Stromal cell of bone marrow (primary cell): ENCODE measurements around the gene SLC4A5.
"Not testable (repeated sequence)": the region's sequence is repeated elsewhere in the genome, so short reads cannot be mapped to it uniquely, and the experiment has no call there.

Experiments used
- DNase-seq: peaks from one replicate; pipeline ENCODE4 v3.0.0-alpha.2; 2012; ENCODE audit warnings: low read depth

Gene SLC4A5

DNA sequence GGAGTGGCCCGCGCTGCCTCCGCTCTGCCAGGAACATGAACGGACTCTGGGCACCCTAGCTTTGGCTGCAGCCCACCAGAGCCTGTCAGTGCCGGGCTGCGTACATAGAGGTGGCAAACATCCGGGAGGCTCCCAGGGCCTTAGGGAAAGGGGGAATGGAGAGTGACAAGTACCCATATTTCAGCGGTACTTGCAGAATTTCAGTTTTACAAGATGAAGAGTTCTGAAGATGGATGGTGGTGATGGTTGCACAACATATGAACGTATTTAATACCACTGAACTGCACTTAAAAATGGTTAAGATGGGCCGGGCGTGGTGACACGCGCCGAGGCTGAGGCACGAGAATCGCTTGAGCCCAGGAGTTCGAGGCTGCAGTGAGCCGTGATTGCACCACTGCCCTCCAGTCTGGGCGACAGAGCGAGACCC, 143.9 kb downstream of the SLC4A5 start:
- peak; percentile 18 for DNase-seq

DNA sequence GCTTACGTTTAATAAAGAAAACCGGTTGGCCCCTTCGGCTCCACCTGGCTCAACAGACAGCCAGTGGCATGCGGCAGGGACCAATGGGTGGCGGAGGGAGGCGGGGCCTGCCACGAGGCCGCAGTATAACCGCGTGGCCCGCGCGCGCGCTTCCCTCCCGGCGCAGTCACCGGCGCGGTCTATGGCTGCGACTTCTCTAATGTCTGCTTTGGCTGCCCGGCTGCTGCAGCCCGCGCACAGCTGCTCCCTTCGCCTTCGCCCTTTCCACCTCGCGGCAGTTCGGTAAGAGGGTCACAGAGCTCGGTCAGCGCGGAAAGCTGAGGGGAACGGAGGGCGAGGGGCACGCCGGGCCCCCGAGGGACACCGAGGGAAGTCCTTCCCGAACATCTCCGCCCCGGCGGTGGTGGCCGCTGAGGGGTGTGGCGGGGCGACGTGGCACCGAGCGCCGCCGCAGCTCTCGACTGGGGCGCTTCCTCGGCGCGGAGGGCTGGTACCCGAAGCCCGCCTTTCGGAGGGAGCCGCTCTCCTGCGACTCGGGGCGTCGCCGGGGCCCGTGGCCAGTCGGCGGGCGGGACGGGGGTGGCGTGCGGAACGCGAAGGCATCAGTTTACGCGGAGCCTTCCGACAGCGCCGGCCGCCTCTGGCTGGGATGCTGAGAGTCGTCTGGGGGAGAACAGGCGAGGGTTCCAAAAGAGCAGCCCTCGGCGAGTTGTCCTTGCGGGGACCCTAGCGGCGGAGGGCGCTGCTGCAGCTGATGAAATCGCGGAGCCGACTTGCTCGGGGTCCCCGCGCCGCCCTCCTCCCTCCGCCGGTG, 144.5 kb downstream of the SLC4A5 start, which contains the start of gene MTHFD2:
Gene MTHFD2, plus strand, starts transcription at position 155 of the 814 bp plus-strand sequence. Its CDS starts 27 bp downstream, at position 182.
- DNase-seq = peak; percentile 90

DNA sequence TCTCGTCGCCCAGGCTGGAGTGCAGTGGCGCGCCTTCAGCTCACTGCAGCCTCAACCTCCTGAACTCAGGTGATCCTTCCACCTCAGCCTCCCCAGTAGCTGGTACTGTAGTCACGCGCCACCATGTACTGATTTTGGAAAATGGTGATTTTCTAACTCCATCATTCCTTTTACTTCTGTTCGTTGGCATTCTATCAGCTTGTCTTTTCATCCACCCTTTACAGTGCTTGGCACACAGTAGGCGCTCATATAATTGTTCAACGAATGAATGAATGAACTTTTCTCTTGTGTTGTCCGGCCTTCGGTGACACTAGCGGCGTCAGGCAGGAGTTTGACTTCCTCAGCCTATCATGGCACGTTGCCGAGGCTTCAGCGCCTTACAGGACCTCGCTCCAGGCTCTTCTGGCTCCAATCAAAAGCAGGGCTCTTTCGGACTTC, 145.2 kb downstream of the SLC4A5 start:
- DNase-seq = no peak

DNA sequence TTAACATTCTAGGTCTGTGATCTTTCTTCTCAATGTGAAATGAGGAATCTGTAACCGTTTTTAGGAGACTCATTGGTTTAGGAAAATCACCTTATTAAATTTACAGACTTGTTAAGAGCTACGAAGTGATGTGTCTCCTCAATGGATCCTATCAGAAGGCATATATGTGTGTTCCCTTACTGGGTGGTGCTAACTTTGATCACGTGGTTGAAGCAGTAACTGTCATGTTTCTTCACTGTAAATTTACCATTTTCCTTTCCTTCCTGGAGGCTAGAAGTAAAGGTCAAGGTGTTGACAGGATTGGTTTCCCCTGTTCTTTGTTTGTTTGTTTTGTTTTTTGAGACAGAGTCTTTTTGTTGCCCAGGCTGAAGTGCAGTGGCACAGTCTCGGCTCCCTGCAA, 146.2 kb downstream of the SLC4A5 start:
- no peak for DNase-seq

DNA sequence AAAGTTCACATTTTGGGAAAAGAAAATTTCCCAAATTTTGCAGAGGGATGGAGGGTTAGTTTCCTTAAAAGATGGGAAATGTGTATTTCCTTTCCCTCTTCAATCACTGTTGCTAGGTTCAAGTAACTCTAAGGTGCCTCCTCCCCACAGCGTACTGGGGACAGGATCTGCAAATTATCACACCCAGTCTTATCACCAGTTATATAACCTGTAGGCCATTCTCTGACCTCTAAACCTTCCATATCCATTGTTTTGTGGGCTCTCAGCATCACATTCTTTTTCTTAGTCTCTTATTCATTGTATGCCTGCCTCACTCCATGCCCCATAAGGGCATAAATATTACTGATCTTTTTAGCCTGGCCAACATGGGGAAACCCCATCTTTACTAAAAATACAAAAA, 148.4 kb downstream of the SLC4A5 start:
- DNase-seq = no peak

DNA sequence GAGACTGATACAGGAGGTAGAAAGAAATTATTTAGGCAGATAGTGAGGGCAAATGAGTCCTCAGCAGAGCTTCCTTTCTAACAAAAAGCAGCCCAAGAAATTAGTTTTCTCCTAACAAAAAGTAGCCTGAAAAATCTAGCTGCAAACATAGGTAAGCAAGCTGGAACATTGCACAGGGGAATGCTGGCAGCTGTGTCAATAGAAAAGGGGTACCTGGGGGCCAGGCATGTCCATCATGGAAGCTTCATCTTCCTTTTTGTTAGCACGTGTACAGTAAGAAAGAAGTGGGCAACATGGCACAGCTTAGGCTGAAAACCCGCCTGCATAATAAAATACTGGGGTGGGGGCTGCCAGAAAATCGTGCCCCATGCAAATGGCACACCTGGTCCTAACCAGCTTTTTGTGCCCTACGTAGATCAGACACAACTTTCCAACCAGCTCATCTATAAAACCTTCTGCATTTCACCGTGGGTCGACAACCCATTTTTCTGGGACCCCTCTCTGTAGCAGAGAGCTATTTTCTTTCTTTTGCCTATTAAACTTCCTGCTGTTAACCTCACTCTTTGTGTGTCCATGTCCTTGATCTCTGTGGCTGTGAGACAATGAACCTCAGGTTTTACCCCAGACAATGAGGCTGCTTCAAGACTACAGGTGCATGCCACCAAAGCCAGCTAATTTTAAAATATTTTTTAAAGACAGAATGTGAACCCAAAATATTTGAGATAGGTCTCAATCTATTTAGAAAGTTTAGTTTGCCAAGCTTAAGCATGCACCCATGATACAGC, 151.4 kb downstream of the SLC4A5 start:
- no peak for DNase-seq

DNA sequence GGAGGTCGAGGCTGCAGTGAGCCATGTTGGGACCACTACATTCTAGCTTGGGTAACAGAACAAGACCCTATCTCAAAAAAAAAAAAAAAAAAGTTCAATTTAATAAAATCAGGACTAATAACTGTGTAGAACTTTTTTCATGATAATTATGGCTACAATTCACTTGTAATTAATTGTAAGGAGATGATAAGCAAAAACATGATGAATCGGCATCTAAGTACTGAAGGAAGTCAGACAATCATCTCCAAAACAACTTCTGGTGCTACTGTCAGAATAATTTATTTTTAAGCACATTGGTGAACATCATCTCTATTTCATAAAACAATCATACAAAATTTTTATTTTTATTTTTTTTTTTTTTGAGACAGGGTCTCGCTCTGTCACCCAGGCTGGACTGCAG, 154.5 kb downstream of the SLC4A5 start:
- DNase-seq = no peak

DNA sequence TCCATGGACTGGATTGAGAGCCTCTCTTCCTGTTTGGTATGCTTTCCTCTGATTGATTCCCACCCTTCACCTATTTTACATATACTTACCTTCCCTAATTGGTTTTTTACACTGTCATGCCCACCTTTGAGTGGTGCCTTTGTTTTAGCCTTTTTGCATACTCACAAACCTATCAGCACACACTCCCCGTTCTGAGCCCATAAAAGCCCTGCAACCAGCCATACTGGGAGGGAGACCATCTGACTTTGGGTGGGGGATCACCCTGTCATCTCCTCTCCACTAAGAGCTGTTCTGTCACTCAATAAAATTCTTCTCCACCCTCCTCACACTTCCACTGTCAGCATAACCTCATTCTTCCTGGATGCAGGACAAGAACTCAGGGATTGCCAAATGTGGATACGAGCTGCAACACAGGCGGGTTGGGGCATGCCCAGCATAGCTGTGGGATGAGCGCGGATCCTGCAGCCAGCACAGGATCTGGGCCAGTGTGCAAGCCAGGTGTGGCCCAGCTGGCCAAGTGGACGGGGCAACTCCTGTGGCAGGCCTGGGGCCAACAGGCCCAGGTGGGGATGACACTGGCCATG, 155.1 kb downstream of the SLC4A5 start:
- peak; percentile 28 for DNase-seq

DNA sequence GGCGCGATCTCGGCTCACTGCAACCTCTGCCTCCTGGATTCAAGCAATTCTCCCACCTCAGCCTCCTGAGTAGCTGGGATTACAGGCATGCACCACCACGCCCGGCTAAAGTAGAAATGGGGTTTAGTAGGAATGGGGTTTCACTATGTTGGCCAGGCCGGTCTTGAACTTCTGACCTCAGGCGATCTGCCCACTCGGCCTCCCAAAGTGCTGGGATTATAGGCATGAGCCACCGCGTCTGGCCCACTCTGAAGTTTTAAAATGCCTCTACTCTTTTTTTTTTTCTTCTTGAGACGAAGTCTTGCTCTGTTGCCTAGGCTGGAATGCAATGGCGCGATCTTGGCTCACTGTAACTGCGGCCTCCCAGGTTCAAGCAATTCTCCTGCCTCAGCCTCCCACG, 156.5 kb downstream of the SLC4A5 start:
- DNase-seq = not testable (repeated sequence)

DNA sequence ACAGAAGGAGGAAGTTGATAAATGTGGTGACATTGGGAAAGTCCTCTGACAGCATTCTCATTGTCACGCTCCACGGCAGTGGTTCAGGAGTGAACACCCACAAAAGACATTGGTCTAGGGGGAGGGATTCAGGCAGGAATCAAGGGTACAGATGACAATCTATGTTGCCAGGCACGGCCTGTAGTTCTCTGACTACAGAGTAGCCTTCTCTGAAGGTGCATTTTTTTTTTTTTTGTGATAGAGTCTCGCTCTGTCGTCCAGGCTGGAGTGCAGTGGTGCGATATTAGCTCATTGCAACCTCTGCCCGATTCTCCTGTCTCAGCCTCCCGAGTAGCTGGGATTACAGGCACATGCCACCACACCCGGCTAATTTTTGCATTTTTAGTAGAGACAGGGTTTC, 157.2 kb downstream of the SLC4A5 start:
- DNase-seq = no peak

DNA sequence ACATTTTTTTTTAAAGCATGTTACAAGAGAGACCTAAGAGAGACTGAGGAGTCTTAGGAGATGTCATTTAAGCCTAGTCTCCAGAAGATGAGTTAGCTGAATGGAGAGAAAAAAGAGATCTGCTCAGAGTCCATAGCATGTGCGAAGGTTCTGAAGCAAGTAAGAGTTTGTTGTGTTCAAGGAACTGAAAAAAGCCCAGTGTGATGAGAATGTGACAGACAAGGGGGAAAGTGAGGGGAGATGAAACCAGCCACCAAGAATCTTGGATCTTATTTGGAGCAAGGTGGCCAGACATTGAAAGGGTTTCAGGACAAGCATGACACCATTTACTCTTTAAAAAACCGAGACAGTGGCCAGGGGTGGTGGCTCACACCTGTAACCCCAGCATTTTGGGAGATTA, 159.3 kb downstream of the SLC4A5 start:
- DNase-seq = no peak

DNA sequence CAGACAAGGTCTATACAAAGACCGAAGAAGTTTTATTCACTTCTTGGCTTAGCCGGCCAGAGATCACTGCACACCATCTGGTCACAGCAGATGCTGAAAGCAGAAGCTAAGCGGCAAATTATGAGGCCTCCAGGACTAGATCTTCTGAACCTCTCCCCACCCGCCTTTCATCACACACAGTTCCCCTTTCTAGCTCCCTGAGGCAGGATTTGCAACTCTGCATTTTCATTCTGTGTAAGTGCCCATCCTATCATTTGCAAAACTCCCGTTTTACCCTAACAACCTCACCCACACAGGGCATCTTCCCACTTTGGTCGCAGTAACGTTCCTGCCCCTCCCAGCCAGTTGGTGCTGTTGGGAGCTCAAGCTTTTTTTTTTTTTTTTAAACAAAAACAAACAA, 161.5 kb downstream of the SLC4A5 start:
- DNase-seq = no peak

DNA sequence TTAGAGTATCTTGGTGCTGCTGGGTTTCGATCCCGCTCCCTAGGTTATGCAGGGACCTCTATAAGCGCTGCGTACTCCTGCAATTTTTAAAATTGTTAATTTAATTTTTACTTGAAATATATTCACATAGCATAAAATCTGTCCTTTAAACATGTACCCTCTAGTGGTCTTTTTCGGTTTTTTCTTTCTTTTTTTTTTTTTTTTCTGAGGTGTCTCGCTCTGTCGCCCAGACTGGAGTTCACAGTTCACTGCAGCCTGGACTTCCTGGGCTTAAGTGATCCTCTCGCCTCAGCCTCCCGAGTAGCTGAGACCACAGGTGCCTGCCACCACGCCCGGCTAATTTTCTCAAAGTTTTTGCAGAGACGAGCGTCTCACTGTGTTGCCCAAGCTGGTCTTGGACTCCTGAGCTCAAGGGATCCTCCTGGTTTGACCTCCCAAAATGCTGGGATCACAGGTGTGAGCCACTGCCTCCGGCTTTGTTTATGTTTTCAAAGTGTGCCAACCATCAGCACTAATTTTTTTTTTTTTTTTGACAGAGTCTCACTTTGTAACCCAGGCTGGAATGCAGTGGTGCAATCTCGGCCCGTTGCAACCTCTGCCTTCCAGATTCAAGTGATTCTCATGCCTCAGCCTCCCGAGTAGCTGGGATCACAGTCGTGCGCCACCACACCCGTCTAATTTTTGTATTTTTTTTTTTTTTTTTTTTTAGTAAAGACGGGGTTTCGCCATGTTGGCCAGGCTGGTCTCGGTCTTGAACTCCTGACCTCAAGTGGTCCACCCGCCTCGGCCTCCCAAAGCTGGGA, 164.0 kb downstream of the SLC4A5 start:
- DNase-seq = no peak

DNA sequence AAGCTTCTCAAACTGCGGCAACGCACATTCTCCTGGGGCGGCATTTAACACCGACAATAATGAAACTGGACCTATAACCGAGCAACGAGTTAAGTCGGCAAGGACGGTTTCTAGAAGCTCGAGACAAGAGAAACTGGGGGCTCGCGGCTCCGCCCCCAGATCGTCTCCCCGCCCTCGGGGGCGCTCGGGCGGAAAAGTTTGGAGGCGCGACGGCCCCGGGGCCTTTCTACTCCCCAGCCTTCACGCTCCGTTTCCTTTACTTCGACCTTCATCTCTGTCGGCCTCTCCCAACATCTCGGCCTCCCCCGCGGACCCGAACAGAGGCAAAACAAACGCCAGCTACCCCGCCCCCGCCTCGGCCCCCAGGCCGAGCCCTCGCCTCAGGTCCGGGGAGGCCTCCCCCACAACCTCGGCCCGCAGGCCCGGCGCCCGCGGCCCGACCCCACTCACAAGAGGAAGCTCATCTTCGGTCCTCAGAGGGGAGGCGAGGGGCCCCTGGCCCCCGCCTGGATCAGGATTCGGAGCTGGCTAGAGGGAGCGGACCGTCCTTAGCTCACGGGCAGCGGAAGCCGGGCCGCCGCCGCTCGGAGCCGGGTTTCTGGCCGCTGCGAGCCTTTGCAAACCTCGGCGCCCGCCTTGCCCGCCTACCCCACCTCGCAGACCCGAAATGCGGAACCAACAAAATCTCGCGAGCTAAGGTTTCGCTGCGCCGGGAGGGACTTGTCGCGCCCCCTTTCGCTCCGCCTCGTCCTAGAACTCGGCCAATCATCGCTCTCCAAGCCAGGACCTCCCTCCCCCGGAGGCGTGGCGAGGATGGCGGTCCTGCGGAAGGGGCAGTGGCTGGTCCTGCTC, 164.8 kb downstream of the SLC4A5 start, which contains the start of gene MOB1A:
Gene MOB1A, minus strand, starts transcription at position 669 of the 852 bp plus-strand sequence. Its CDS starts 205 bp downstream, at position 464.
- DNase-seq = peak; percentile 98

DNA sequence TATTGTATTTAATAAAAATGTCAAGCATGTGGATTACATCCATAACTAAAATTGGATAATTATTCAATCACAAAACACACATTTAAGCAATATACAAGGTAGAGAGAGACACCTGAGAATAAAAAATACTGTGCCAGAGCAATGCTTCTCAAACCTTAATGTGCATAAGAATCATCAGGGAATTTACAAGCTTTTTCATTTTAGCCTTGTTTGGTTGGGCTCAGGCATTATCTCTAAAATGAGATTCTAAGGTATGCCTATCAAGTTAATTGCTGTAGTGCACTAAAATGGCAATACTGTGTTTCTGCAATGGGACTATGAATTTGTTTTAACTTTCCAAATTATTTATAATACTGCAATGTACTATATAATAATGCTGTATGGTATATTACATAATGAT, 165.5 kb downstream of the SLC4A5 start:
- DNase-seq = no peak

DNA sequence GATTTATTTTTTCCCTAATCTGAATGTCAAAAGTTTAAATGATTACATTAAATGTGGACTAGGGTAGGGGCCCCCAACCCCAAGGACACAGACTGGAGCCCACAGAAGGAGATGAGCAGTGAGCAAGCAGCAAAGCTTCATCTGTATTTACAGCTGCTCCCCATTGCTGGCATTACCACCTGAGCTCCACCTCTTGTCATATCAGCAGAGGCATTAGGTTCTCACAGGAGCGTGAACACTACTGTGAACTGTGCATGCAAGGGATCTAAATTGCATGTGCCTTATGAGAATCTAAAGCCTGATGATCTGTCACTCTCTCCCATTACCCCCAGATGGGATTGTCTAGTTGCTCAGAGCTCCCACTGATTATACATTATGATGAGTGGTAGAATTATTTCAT, 168.3 kb downstream of the SLC4A5 start:
- DNase-seq = no peak

DNA sequence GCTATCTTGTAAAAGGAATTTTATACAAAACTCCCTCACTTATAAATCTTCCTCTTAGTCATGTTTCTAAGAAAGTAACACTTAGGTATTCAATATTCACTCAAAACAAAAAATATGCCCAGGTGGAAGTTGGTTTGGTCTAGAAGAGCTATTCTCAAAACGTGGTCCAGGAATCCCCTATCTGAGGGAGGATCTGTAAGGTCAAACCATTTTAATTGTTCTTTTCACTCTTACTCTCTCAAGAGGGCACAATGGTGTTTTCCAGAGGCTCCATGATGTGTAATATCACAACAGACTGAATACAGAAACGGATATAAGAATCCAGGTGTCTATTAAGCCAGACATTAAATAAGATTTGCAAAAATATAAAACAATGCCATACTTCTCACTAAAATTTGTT, 174.5 kb downstream of the SLC4A5 start:
- DNase-seq = no peak
